Medulla oblongata (tissue), 1 donor: ENCODE measurements around the gene PLPPR3.
"Not testable (repeated sequence)": the region's sequence is repeated elsewhere in the genome, so short reads cannot be mapped to it uniquely, and the experiment has no call there.

Experiments used
- DNase-seq: peaks from one replicate; pipeline ENCODE4 v3.0.0-alpha.2; 2015; ENCODE audit errors: extremely low spot score

PLPPR3 gene

GRCh38 chr19:827710-828321 is 6.1 kb upstream of the PLPPR3 start, which contains the start of gene AZU1:
Gene AZU1, plus strand, starts transcription at chr19:827837. Its CDS starts 10 bp downstream, at chr19:827847.
- no peak for DNase-seq

GRCh38 chr19:827314-827709 is 5.6 kb upstream of the PLPPR3 start:
- no peak for DNase-seq

- DNase-seq = no peak
Measured at GRCh38 chr19:825897-826644, 4.3 kb upstream of the PLPPR3 start.

- no peak for DNase-seq
Measured at GRCh38 chr19:824885-825284, 3.1 kb upstream of the PLPPR3 start.

- DNase-seq = no peak
Measured at GRCh38 chr19:823565-824121, 1.9 kb upstream of the PLPPR3 start.

- DNase-seq = no peak
Measured at GRCh38 chr19:821231-821824, 427 bp downstream of the PLPPR3 start.

GRCh38 chr19:820212-820611 is 1.5 kb downstream of the PLPPR3 start:
- not testable (repeated sequence) for DNase-seq

GRCh38 chr19:816500-816857 is 5.3 kb downstream of the PLPPR3 start:
- no peak for DNase-seq

- DNase-seq = no peak
Measured at GRCh38 chr19:815775-816499, 5.8 kb downstream of the PLPPR3 start.

- no peak for DNase-seq
Measured at GRCh38 chr19:815079-815774, 6.5 kb downstream of the PLPPR3 start.

GRCh38 chr19:814152-815078 is 7.3 kb downstream of the PLPPR3 start:
- no peak for DNase-seq

GRCh38 chr19:813219-814151 is 8.3 kb downstream of the PLPPR3 start:
- no peak for DNase-seq

GRCh38 chr19:812747-813218 is 9.0 kb downstream of the PLPPR3 start:
- no peak for DNase-seq

- no peak for DNase-seq
Measured at GRCh38 chr19:812049-812746, 9.6 kb downstream of the PLPPR3 start.

- DNase-seq = no peak
Measured at GRCh38 chr19:811506-812048, 10.2 kb downstream of the PLPPR3 start.

GRCh38 chr19:810883-811489 is 10.8 kb downstream of the PLPPR3 start:
- DNase-seq = no peak

- DNase-seq = no peak
Measured at GRCh38 chr19:810077-810855, 11.5 kb downstream of the PLPPR3 start.
